ENCODE data around the gene INPP5K. TPM values are rescaled to one million over a fixed set of nuclear protein-coding genes. Genes with fewer than 3 reads are reported as not detected.

Gene INPP5K
- total RNA-seq, 1 donor from 2014 or later: 24.7 TPM

- H3K36me3 Mint-ChIP-seq (ENCODE audit: low read depth): peaks cover 2% of the 10 kb centered on the region
- no peak overlapping the region for H3K4me3 Mint-ChIP-seq
- H3K27ac Mint-ChIP-seq: no peak overlapping the region
- H3K9me3 Mint-ChIP-seq: no peaks in the 10 kb centered on the region
- peaks cover 5% of the 10 kb centered on the region for H3K27me3 Mint-ChIP-seq (ENCODE audit: insufficient read depth)
- H3K4me1 Mint-ChIP-seq (ENCODE audit: low read depth): peaks cover 16% of the 10 kb centered on the region
- no peak for DNase-seq (ENCODE audit: low spot score)
- intact Hi-C loops (cut with micrococcal nuclease): no loop called here
Measured at GRCh38 chr17:1494736-1495253, 21.6 kb downstream of the INPP5K start.

DNA sequence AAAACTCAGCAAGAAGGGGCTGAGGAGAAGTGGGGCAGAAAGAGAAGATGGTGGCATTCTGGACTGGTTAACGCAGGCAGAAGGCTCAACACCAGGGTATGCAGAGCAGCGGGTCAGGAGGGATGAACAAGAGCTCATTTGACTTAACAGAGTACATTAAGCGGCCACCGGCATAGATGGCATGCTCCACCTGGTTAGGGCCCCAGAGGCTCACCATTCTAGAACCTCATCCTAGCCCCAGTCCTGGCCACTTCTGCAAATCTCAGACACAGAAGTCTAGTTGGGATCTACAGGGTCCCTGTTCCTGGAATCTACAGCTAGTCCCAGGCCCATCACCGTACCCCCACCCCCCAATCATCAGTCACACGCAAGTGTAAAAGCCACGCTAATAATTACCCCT is 22.2 kb downstream of the INPP5K start:
- no peak for DNase-seq (ENCODE audit: low spot score)
- Mint-ChIP-seq H3K27ac (peak overlapping the region; percentile 13), H3K9me3 (no peaks in the 10 kb centered on the region), H3K36me3 (ENCODE audit: low read depth) (peaks cover 2% of the 10 kb centered on the region), H3K4me3 (no peak overlapping the region), H3K4me1 (ENCODE audit: low read depth) (peaks cover 16% of the 10 kb centered on the region), H3K27me3 (ENCODE audit: insufficient read depth) (peaks cover 5% of the 10 kb centered on the region)
- intact Hi-C loops (cut with micrococcal nuclease): no loop called here

- Mint-ChIP-seq H3K4me3 (peak overlapping the region; percentile 40), H3K27ac (peak overlapping the region; percentile 44), H3K27me3 (ENCODE audit: insufficient read depth) (peaks cover 5% of the 10 kb centered on the region), H3K4me1 (ENCODE audit: low read depth) (peaks cover 16% of the 10 kb centered on the region), H3K36me3 (ENCODE audit: low read depth) (peaks cover 2% of the 10 kb centered on the region), H3K9me3 (no peaks in the 10 kb centered on the region)
- intact Hi-C loops (cut with micrococcal nuclease): no loop called here
- DNase-seq (ENCODE audit: low spot score): no peak
Measured at GRCh38 chr17:1493291-1493980, 23.0 kb downstream of the INPP5K start.

- Mint-ChIP-seq H3K36me3 (ENCODE audit: low read depth) (peaks cover 2% of the 10 kb centered on the region), H3K27ac (peak within 1 kb of the TSS; percentile 80), H3K4me3 (peak within 1 kb of the TSS; percentile 85), H3K27me3 (ENCODE audit: insufficient read depth) (peaks cover 5% of the 10 kb centered on the region), H3K9me3 (no peaks in the 10 kb centered on the region), H3K4me1 (ENCODE audit: low read depth) (peaks cover 18% of the 10 kb centered on the region)
- no peak for DNase-seq (ENCODE audit: low spot score)
- intact Hi-C loops (cut with micrococcal nuclease): no loop called here
Measured at GRCh38 chr17:1492249-1493206, 23.9 kb downstream of the INPP5K start, which contains the start of gene MYO1C. TSS of gene MYO1C (minus strand) at chr17:1492686. CDS start at chr17:1492487, 199 bp downstream.

GRCh38 chr17:1491443-1492248 is 24.8 kb downstream of the INPP5K start:
- peaks cover 2% of the 10 kb centered on the region for H3K36me3 Mint-ChIP-seq (ENCODE audit: low read depth)
- H3K9me3 Mint-ChIP-seq: no peaks in the 10 kb centered on the region
- H3K4me1 Mint-ChIP-seq (ENCODE audit: low read depth): peaks cover 24% of the 10 kb centered on the region
- peak; percentile 58 for DNase-seq (ENCODE audit: low spot score)
- intact Hi-C loops (cut with micrococcal nuclease): loop anchor here (1.0 to 2.0 kb wide), 5 partner anchors 24 to 137 kb away; partner anchors contain the start of genes CRK, PITPNA and SLC43A2
- H3K27me3 Mint-ChIP-seq (ENCODE audit: insufficient read depth): peaks cover 5% of the 10 kb centered on the region
- peak overlapping the region; percentile 80 for H3K27ac Mint-ChIP-seq
- peak overlapping the region; percentile 85 for H3K4me3 Mint-ChIP-seq

- DNase-seq (ENCODE audit: low spot score): peak; percentile 73
- Mint-ChIP-seq H3K27me3 (ENCODE audit: insufficient read depth) (peaks cover 5% of the 10 kb centered on the region), H3K27ac (peak overlapping the region; percentile 78), H3K4me3 (peak overlapping the region; percentile 84), H3K36me3 (ENCODE audit: low read depth) (peaks cover 2% of the 10 kb centered on the region), H3K4me1 (ENCODE audit: low read depth) (peaks cover 24% of the 10 kb centered on the region), H3K9me3 (no peaks in the 10 kb centered on the region)
- intact Hi-C loops (cut with micrococcal nuclease): loop anchor here (1.0 to 2.0 kb wide), 5 partner anchors 24 to 137 kb away; partner anchors contain the start of genes CRK, PITPNA and SLC43A2
Measured at GRCh38 chr17:1490643-1491442, 25.6 kb downstream of the INPP5K start.

GRCh38 chr17:1488826-1489270 is 27.6 kb downstream of the INPP5K start:
- peaks cover 2% of the 10 kb centered on the region for H3K36me3 Mint-ChIP-seq (ENCODE audit: low read depth)
- H3K27ac Mint-ChIP-seq: no peak overlapping the region
- no peak for DNase-seq (ENCODE audit: low spot score)
- H3K9me3 Mint-ChIP-seq: no peaks in the 10 kb centered on the region
- intact Hi-C loops (cut with micrococcal nuclease): loop anchor here (5.0 kb wide), 2 partner anchors 122 to 158 kb away; partner anchors contain the start of genes RILP and SCARF1
- H3K4me1 Mint-ChIP-seq (ENCODE audit: low read depth): peaks cover 24% of the 10 kb centered on the region
- peaks cover 5% of the 10 kb centered on the region for H3K27me3 Mint-ChIP-seq (ENCODE audit: insufficient read depth)
- peak overlapping the region; percentile 84 for H3K4me3 Mint-ChIP-seq

DNA sequence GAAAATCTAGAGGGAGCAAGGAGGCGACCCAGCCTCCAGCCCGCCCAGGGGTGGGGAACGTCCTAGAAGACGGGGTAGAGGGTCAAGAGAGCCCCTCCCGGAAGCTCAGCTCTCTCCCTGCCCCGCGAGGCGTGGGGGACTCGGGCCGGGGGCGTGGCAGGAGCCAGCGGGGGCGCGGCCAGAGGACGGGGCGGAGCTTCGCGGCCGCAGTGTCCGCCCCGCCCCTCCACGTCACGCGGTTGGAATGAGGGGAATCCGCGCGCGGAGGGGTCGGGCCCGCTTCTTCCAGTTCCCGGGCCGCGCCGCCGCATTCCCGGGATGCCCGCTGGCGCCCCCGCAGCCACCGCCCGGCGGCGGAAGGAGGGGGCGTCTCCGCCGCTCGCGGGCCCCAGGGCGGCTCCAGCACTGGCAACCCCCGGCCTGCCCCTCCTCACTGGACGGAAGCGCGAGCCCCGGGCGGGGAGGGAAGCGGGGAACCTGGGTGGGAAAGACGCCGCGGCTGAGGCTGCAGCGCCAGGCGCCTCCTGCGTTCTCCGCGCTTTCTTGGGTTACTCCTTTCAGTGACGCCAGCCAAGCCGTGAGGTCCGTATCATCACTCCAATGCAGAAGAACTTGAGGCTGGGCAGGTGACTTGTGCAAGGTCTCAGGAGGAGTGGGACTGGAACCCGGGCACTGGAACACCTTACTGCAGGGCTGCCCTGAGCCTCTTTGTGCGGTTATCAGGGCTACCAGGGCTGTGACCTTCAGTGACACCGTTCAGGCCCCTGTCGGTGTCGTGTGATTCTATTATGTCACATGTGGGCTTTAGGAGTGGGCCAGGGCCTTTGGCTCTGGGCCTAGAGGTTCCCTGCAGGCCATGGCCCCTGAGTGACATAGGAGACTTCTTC is 28.2 kb downstream of the INPP5K start:
- DNase-seq (ENCODE audit: low spot score): peak; percentile 64
- H3K36me3 Mint-ChIP-seq (ENCODE audit: low read depth): peaks cover 5% of the 10 kb centered on the region
- peaks cover 24% of the 10 kb centered on the region for H3K4me1 Mint-ChIP-seq (ENCODE audit: low read depth)
- peak overlapping the region; percentile 84 for H3K4me3 Mint-ChIP-seq
- H3K27ac Mint-ChIP-seq: peak overlapping the region; percentile 48
- no peaks in the 10 kb centered on the region for H3K9me3 Mint-ChIP-seq
- peaks cover 5% of the 10 kb centered on the region for H3K27me3 Mint-ChIP-seq (ENCODE audit: insufficient read depth)
- intact Hi-C loops (cut with micrococcal nuclease): loop anchor here (5.0 kb wide), 2 partner anchors 121 to 159 kb away; partner anchors contain the start of genes RILP and SCARF1

GRCh38 chr17:1486802-1487695 is 29.4 kb downstream of the INPP5K start:
- intact Hi-C loops (cut with micrococcal nuclease): loop anchor here (5.0 kb wide), 2 partner anchors 120 to 160 kb away; partner anchors contain the start of genes RILP and SCARF1
- Mint-ChIP-seq H3K4me1 (ENCODE audit: low read depth) (peaks cover 22% of the 10 kb centered on the region), H3K27ac (peak overlapping the region; percentile 77), H3K4me3 (peak overlapping the region; percentile 84), H3K27me3 (ENCODE audit: insufficient read depth) (peaks cover 3% of the 10 kb centered on the region), H3K36me3 (ENCODE audit: low read depth) (peaks cover 9% of the 10 kb centered on the region), H3K9me3 (no peaks in the 10 kb centered on the region)
- DNase-seq (ENCODE audit: low spot score): no peak
